ENCODE measurements around the gene TBL1XR1.

Gene TBL1XR1

GRCh38 chr3:176994891-176995781 lies 202.1 kb downstream of the TBL1XR1 start:
- DNase-seq, result no peak

- DNase-seq, result no peak
These were observed 202.9 kb downstream of the TBL1XR1 start for GRCh38 chr3:176994393-176994792.

GRCh38 chr3:176992978-176993377 lies 204.3 kb downstream of the TBL1XR1 start:
- no peak for DNase-seq

- no peak for DNase-seq
These were observed 204.7 kb downstream of the TBL1XR1 start for GRCh38 chr3:176992565-176992964.

- DNase-seq, result no peak
These were observed 208.5 kb downstream of the TBL1XR1 start for GRCh38 chr3:176988795-176989194.

- DNase-seq, result peak; percentile 72
These were observed 209.2 kb downstream of the TBL1XR1 start for GRCh38 chr3:176987901-176988650.

- DNase-seq, result no peak
These were observed 218.8 kb downstream of the TBL1XR1 start for GRCh38 chr3:176978441-176978840.

- DNase-seq, result no peak
These were observed 220.0 kb downstream of the TBL1XR1 start for GRCh38 chr3:176977331-176977730.

GRCh38 chr3:176976586-176976985 lies 220.7 kb downstream of the TBL1XR1 start:
- DNase-seq, result no peak

GRCh38 chr3:176974279-176974678 lies 223.0 kb downstream of the TBL1XR1 start:
- peak; percentile 8 for DNase-seq

- peak; percentile 90 for DNase-seq
These were observed 225.6 kb downstream of the TBL1XR1 start for GRCh38 chr3:176971613-176972174.

- DNase-seq, result no peak
These were observed 226.5 kb downstream of the TBL1XR1 start for GRCh38 chr3:176970770-176971169.

GRCh38 chr3:176969506-176969905 lies 227.8 kb downstream of the TBL1XR1 start:
- no peak for DNase-seq

Measured in MV-4-11 (cell line).